ENCODE measurements around the gene LRRC61. TPM values are rescaled to one million over a fixed set of nuclear protein-coding genes. Genes with fewer than 3 reads are reported as not detected.

LRRC61 gene
- total and polyA plus RNA-seq, 2 experiments from 2014 or later: 34.7 to 75.2 TPM

DNA sequence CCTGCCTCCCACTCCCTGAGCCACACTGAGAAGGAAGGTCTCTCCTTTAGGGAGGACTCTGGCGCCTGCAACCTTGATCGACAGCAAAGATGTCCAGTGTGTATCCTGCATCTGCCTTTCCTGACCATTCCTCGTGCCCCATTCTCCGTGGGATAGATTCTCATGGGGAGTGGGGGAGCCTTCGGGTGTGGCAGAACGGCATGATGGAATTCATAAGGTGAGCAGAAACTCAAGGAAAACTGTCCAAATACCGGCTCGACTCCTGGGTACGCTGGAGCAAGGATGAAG, 18.9 kb downstream of the LRRC61 start (continued):
- TF ChIP-seq, protein P1, sequence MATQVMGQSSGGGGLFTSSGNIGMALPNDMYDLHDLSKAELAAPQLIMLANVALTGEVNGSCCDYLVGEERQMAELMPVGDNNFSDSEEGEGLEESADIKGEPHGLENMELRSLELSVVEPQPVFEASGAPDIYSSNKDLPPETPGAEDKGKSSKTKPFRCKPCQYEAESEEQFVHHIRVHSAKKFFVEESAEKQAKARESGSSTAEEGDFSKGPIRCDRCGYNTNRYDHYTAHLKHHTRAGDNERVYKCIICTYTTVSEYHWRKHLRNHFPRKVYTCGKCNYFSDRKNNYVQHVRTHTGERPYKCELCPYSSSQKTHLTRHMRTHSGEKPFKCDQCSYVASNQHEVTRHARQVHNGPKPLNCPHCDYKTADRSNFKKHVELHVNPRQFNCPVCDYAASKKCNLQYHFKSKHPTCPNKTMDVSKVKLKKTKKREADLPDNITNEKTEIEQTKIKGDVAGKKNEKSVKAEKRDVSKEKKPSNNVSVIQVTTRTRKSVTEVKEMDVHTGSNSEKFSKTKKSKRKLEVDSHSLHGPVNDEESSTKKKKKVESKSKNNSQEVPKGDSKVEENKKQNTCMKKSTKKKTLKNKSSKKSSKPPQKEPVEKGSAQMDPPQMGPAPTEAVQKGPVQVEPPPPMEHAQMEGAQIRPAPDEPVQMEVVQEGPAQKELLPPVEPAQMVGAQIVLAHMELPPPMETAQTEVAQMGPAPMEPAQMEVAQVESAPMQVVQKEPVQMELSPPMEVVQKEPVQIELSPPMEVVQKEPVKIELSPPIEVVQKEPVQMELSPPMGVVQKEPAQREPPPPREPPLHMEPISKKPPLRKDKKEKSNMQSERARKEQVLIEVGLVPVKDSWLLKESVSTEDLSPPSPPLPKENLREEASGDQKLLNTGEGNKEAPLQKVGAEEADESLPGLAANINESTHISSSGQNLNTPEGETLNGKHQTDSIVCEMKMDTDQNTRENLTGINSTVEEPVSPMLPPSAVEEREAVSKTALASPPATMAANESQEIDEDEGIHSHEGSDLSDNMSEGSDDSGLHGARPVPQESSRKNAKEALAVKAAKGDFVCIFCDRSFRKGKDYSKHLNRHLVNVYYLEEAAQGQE (IDR thresholded peaks at IDR 0.05; ENCODE audit: unreplicated experiment): no peak
- TF ChIP-seq, protein P2, sequence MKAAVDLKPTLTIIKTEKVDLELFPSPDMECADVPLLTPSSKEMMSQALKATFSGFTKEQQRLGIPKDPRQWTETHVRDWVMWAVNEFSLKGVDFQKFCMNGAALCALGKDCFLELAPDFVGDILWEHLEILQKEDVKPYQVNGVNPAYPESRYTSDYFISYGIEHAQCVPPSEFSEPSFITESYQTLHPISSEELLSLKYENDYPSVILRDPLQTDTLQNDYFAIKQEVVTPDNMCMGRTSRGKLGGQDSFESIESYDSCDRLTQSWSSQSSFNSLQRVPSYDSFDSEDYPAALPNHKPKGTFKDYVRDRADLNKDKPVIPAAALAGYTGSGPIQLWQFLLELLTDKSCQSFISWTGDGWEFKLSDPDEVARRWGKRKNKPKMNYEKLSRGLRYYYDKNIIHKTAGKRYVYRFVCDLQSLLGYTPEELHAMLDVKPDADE (IDR thresholded peaks at IDR 0.05): no peak
- TF ChIP-seq, protein P3, sequence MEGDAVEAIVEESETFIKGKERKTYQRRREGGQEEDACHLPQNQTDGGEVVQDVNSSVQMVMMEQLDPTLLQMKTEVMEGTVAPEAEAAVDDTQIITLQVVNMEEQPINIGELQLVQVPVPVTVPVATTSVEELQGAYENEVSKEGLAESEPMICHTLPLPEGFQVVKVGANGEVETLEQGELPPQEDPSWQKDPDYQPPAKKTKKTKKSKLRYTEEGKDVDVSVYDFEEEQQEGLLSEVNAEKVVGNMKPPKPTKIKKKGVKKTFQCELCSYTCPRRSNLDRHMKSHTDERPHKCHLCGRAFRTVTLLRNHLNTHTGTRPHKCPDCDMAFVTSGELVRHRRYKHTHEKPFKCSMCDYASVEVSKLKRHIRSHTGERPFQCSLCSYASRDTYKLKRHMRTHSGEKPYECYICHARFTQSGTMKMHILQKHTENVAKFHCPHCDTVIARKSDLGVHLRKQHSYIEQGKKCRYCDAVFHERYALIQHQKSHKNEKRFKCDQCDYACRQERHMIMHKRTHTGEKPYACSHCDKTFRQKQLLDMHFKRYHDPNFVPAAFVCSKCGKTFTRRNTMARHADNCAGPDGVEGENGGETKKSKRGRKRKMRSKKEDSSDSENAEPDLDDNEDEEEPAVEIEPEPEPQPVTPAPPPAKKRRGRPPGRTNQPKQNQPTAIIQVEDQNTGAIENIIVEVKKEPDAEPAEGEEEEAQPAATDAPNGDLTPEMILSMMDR (conservative IDR thresholded peaks at IDR 0.05; ENCODE audit: low read depth in 2 of 2): no peak
- TF ChIP-seq CREB1 (CRISPR knock-in tag; IDR thresholded peaks at IDR 0.05; ENCODE audit: low read depth) (no peak), ZNF331 (CRISPR knock-in tag; IDR thresholded peaks at IDR 0.05; ENCODE audit: low read depth) (no peak), EZH2 (IDR thresholded peaks at IDR 0.05; ENCODE audit: low read depth, unreplicated experiment) (no peak)

DNA sequence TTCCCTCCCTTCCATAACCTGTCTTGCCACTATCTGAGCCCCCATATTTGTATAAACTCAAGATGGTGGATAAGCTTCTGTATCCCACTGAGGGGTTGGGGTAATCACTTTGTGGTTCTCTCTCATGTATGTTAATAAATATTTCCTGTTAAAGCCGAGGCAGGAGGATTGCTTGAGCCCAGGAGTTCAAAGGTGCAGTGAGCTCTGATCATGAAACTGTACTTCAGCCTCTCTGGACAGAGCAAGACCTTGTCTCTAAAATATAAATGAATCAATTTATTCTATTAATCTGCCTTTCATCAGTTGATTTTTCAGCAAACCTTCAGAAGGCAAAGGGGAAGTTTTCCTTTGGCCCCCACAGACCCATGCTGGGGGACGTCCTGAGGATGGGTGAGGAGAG, 20.1 kb downstream of the LRRC61 start:
- H3F3A ChIP-seq (replicated peaks; ENCODE audit: low read depth): 0 out of 2 replicates have a peak, but pooled peaks cover 7% of the 10 kb centered on the region
- H3K36me3 ChIP-seq (ENCODE audit: insufficient read depth): peaks cover 4% of the 10 kb centered on the region; the same call in 1 of the 2 replicates
- peak overlapping the region; percentile 5; the same call in 1 of the 3 replicates for H3K4me3 Mint-ChIP-seq
- H3K9me3 Mint-ChIP-seq: peaks cover 25% of the 10 kb centered on the region
- H3K36me3 Mint-ChIP-seq (ENCODE audit: low read depth): peaks cover 30% of the 10 kb centered on the region
- no peaks in the 10 kb centered on the region for H3K9me2 ChIP-seq (ENCODE audit: insufficient read depth)
- H3K27me3 Mint-ChIP-seq (ENCODE audit: insufficient read depth, low read depth, poor library complexity): peaks cover 33% of the 10 kb centered on the region
- H3K79me2 ChIP-seq (replicated peaks; ENCODE audit: insufficient read depth): peaks cover 28% of the 10 kb centered on the region
- no peak overlapping the region for H3K27ac Mint-ChIP-seq
- H4K20me1 ChIP-seq (replicated peaks; ENCODE audit: insufficient read depth): no peaks in the 10 kb centered on the region; the same call in 1 of the 2 replicates
- ATAC-seq (no peak), DNase-seq (ENCODE audit: low spot score) (no peak)
- H3K27me3 ChIP-seq (ENCODE audit: insufficient read depth): peaks cover 28% of the 10 kb centered on the region
- H3K4me1 ChIP-seq (ENCODE audit: insufficient read depth): peaks cover 29% of the 10 kb centered on the region
- peak overlapping the region; percentile 88 for H3K4me2 ChIP-seq
- peaks cover 38% of the 10 kb centered on the region for H3K4me1 Mint-ChIP-seq
- H3K4me3 ChIP-seq: no peak overlapping the region
- H2AFZ ChIP-seq: no peak overlapping the region
- no peak overlapping the region for H3K27ac ChIP-seq (ENCODE audit: low read depth)
- TF ChIP-seq JUNB (IDR thresholded peaks at IDR 0.05; ENCODE audit: unreplicated experiment): no peak
- no peak for TF ChIP-seq ZNF331 (CRISPR knock-in tag; IDR thresholded peaks at IDR 0.05; ENCODE audit: low read depth)
- TF ChIP-seq, protein P3 (conservative IDR thresholded peaks at IDR 0.05; ENCODE audit: low read depth in 2 of 2): no peak
- no peak for TF ChIP-seq POLR2AphosphoS5 (IDR thresholded peaks at IDR 0.05; ENCODE audit: low read depth)
- TF ChIP-seq, protein P4, sequence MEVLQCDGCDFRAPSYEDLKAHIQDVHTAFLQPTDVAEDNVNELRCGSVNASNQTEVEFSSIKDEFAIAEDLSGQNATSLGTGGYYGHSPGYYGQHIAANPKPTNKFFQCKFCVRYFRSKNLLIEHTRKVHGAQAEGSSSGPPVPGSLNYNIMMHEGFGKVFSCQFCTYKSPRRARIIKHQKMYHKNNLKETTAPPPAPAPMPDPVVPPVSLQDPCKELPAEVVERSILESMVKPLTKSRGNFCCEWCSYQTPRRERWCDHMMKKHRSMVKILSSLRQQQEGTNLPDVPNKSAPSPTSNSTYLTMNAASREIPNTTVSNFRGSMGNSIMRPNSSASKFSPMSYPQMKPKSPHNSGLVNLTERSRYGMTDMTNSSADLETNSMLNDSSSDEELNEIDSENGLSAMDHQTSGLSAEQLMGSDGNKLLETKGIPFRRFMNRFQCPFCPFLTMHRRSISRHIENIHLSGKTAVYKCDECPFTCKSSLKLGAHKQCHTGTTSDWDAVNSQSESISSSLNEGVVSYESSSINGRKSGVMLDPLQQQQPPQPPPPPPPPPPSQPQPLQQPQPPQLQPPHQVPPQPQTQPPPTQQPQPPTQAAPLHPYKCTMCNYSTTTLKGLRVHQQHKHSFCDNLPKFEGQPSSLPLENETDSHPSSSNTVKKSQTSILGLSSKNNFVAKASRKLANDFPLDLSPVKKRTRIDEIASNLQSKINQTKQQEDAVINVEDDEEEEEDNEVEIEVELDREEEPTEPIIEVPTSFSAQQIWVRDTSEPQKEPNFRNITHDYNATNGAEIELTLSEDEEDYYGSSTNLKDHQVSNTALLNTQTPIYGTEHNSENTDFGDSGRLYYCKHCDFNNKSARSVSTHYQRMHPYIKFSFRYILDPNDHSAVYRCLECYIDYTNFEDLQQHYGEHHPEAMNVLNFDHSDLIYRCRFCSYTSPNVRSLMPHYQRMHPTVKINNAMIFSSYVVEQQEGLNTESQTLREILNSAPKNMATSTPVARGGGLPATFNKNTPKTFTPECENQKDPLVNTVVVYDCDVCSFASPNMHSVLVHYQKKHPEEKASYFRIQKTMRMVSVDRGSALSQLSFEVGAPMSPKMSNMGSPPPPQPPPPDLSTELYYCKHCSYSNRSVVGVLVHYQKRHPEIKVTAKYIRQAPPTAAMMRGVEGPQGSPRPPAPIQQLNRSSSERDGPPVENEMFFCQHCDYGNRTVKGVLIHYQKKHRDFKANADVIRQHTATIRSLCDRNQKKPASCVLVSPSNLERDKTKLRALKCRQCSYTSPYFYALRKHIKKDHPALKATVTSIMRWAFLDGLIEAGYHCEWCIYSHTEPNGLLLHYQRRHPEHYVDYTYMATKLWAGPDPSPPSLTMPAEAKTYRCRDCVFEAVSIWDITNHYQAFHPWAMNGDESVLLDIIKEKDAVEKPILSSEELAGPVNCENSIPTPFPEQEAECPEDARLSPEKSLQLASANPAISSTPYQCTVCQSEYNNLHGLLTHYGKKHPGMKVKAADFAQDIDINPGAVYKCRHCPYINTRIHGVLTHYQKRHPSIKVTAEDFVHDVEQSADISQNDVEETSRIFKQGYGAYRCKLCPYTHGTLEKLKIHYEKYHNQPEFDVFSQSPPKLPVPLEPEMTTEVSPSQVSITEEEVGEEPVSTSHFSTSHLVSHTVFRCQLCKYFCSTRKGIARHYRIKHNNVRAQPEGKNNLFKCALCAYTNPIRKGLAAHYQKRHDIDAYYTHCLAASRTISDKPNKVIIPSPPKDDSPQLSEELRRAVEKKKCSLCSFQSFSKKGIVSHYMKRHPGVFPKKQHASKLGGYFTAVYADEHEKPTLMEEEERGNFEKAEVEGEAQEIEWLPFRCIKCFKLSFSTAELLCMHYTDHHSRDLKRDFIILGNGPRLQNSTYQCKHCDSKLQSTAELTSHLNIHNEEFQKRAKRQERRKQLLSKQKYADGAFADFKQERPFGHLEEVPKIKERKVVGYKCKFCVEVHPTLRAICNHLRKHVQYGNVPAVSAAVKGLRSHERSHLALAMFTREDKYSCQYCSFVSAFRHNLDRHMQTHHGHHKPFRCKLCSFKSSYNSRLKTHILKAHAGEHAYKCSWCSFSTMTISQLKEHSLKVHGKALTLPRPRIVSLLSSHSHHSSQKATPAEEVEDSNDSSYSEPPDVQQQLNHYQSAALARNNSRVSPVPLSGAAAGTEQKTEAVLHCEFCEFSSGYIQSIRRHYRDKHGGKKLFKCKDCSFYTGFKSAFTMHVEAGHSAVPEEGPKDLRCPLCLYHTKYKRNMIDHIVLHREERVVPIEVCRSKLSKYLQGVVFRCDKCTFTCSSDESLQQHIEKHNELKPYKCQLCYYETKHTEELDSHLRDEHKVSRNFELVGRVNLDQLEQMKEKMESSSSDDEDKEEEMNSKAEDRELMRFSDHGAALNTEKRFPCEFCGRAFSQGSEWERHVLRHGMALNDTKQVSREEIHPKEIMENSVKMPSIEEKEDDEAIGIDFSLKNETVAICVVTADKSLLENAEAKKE (CRISPR knock-in tag; IDR thresholded peaks at IDR 0.05): no peak
- TF ChIP-seq ZNF114 (CRISPR knock-in tag; IDR thresholded peaks at IDR 0.05): no peak
- TF ChIP-seq CREB1 (CRISPR knock-in tag; IDR thresholded peaks at IDR 0.05; ENCODE audit: low read depth): no peak
